Middle frontal gyrus (tissue), 1 donor: ENCODE measurements around the gene TSKU.
A peak's percentile ranks its signal among the peaks of the same experiment; 100 is the strongest.

Experiments
- DNase-seq: peaks from one replicate; pipeline ENCODE4 v3.0.0-alpha.2; 2015; ENCODE audit warnings: low spot score; ENCODE audit errors: extremely low spot score

The TSKU gene, protein sequence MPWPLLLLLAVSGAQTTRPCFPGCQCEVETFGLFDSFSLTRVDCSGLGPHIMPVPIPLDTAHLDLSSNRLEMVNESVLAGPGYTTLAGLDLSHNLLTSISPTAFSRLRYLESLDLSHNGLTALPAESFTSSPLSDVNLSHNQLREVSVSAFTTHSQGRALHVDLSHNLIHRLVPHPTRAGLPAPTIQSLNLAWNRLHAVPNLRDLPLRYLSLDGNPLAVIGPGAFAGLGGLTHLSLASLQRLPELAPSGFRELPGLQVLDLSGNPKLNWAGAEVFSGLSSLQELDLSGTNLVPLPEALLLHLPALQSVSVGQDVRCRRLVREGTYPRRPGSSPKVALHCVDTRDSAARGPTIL

DNA sequence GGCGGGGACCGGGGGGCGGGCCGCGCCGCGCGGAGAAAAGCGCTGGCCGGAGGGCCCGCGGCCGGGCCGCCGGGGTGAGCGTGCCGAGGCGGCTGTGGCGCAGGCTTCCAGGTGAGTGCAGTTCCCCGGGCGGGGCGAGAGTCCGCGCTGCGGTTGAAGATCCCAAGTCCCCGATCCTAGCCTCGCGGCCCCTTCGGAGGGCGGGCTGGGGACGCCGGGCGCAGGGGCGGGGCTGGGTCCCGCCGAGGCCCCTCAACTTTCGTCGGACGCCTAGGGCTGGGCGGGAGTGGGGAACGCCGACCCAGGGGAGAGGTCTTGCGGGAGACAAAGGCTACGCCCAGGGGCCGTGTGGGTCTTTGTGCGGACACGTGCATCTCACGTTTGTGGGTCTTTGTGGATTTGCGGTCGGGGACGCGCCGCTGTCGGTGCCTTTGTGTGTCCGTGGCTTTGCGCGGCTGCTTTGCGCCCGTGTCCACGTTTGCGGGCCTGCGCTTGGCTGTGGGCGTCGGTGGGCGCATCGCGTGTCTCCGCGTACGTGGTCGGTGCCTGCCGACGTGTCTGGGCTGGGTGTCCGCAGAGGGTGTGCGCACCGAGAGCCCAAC is at the start of gene TSKU:
TSKU (plus strand) TSS at position 63 of the 602 bp plus-strand sequence. CDS start 12,261 bp downstream, outside the sequence.
- no peak for DNase-seq

DNA sequence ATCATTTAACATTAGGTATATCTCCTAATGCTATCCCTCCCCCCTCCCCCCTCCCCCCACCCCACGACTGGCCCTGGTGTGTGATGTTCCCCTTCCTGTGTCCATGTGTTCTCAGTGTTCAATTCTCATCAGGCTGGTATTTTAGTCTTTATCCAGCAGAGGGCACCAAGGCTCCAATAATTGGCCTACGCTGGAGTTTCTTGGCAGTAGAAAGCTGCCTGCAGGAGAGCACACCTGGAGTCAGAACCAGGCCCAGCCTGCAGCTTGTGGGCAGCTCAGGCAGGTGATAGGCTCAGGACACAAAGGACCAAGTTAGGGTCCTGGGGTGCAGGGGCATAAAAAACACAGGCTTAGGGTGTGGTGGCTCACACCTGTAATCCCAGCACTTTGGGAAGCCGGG is 49.2 kb upstream of the TSKU start:
- DNase-seq, result peak; percentile 53

DNA sequence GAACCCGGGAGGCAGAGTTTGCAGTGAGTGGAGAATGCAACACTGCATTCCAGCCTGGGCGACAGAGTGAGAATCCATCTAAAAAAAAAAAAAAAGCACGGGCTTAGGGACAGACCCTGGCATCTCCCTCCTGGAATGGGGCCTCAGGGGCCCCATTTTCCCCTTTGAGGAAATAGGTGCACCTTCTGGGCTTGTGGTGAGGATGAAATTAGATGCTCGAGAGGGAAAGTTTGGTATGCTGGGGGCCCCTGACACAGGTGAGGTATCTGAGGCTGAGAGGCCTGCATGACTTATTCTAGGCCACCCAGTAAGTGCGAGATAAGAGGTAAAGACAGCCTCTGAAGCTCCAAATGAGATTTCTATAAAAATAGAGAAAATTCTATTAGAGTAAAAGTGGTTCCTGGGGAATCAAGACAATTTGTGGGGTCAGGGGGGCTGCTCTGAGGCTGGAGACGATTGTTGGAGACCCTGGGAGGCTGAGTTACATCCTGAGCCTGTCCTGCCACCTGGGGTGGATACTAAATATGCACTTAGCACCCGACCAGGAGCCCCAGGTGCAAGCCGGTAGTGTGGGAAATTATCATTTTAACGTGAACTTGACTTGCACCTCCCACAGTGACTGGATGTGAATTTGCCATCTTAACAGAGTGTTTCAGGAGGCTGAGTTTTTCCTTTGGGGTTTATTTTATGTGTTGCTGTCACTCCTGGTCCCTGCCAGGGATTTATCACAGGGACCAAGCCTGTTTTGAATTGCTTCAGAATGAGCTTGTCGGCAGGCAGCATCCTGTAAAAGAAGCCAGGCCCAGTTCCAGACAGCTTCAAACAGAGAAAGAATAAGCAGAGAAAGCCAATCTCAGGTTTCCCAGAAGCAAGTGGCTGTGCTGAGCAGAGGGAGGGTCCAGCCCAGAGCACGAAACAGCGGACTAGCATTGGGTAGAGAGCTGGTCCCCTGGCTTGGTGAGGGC is 48.4 kb upstream of the TSKU start:
- DNase-seq, result no peak

GRCh38 chr11:76735841-76736240 is 47.3 kb upstream of the TSKU start:
- no peak for DNase-seq

GRCh38 chr11:76736266-76736665 is 46.9 kb upstream of the TSKU start:
- no peak for DNase-seq

- no peak for DNase-seq
Measured at GRCh38 chr11:76736773-76737495, 46.2 kb upstream of the TSKU start.

GRCh38 chr11:76738618-76739240 is 44.4 kb upstream of the TSKU start:
- DNase-seq, result no peak

DNA sequence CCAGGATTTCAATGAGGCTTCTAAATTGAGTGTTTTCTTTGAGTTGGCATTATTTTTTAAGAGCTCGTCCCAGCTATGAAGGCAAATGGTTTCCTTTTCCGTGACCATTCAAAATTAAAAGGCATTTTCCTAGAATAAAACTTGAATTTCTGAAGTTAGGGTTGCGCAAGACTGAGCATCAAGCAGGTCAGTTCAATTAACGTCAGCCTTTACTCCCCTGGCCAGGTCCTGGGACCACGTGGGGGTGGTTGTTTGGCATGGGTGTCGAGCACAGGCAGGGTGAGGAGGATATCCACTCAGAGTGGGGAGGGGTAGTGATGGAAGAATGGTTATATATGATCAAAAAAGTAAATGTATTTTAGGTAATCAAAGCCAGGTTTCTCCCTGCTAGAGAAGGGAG is 43.4 kb upstream of the TSKU start:
- DNase-seq, result no peak

- no peak for DNase-seq
Measured at GRCh38 chr11:76740772-76741171, 42.4 kb upstream of the TSKU start.

DNA sequence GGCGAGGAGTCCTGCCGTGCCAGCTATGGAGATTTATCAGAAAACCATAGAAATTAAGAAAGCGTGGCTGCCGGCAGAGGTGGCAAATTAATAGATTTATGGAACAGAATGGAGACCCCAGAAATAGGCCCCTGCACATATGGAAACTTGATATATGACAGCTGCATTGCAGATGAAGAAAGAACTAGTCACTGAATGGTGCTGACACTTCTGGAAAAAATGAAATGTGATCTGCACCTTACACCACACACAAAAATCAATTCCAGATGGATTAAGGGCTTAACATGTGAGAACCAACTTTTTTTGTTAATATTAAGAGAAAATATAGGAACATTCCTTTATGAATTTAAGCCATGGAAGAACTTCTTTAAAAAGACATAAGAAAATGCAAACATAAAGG is 40.3 kb upstream of the TSKU start:
- no peak for DNase-seq

DNA sequence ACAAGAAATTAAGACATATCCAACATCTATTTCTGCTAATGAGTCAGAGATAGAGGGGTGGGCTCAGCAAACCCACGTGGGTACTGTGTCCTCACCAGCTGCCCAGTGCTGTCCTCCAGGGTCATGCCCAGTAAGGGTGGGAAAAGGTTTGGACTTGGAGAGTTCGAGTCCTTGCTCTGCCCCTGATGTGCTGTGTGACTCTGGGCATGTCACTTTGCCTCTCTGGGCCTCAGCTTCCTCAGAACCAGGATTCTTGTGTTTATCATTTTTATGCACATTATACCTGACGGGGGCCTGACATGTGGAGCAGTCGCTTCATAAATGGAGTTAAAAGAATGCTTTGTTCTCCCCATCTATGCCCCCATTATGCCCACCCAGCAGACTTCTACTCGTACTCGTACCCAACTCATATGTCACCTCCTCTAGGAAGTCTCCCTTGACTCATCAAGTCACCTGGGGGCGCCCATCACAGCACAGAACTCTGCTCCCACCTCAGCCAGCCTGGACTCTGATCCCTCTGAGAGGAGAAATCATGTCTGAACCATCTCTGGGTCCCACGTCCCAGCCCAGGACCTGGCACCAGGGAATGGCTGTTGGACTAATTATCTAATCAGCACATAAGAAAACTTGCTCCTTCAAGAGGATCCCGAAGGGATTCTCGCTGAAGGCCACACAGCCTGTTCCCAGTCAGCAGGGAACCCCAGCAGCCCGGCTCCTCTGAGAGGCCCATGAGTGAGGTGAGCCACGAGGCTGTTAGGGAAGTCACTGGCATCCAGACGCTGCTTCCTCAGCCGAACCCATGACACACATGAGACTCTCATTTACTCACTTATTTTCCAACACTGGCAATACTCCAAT is 38.7 kb upstream of the TSKU start:
- no peak for DNase-seq

GRCh38 chr11:76745044-76745376 is 38.1 kb upstream of the TSKU start:
- no peak for DNase-seq

DNA sequence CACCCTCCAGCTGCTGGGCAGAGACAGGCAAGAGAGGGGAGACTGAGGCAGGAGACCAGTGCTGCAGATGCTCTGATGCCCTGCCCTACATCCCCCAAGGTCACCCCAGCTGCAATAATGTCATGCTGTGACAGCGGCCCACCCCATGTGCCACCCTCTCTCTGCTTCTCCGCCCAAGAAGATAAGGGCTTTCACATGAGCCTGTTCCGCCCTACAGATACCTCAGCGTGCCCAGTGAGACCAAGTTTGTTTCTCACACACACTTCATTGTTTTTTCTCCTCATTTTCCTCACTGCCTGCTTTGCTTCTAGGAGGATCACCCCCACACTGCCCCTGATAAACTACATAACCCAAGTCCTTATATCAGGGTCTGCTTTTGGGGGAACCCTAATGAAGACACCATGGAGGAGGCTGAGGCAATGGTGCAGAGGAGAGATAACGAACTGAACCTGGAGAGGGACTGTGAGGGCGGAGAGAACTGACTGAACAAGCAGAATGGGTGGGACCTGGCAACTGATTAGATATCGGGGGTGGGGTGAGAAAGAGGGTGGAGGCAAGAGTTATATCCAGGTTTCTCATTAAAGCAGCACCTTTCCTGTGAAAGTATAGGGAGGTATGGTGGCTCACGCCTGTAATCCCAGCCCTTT is 37.5 kb upstream of the TSKU start:
- DNase-seq, result no peak

DNA sequence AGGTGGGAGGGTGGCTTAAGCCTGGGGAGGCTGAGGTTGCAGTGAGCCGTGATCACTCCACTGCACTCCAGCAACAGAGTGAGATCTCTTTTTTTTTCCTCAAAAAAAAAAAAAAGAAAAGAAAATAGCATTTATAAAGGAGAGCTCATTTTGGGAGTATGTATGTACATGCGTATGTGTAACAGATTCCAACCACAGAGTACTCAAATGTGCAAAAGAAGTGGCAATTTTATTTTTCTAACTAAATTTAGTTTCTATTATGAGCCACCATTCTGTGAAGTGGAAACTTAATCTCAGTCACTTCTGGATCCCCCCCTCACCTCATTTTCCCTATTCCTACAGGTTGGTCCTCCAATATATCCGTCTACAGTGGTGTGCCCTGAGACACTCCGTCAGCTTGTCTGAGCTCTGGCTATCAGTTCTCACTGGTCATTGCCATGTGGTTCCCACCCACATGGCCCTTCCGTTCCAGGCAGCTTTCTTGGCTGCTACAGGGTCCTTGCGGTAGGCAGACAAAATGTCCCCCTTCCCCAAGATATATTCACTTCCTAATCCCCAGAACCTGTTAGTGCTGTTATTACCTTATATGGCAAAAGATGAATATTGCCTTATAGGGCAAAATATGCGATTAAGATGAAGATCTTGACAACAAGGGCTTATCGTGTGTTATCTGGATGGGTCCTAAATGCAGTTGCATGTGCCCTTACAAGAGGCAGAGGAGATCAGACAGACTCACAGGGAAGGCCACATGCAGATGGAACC is 35.8 kb upstream of the TSKU start:
- no peak for DNase-seq

DNA sequence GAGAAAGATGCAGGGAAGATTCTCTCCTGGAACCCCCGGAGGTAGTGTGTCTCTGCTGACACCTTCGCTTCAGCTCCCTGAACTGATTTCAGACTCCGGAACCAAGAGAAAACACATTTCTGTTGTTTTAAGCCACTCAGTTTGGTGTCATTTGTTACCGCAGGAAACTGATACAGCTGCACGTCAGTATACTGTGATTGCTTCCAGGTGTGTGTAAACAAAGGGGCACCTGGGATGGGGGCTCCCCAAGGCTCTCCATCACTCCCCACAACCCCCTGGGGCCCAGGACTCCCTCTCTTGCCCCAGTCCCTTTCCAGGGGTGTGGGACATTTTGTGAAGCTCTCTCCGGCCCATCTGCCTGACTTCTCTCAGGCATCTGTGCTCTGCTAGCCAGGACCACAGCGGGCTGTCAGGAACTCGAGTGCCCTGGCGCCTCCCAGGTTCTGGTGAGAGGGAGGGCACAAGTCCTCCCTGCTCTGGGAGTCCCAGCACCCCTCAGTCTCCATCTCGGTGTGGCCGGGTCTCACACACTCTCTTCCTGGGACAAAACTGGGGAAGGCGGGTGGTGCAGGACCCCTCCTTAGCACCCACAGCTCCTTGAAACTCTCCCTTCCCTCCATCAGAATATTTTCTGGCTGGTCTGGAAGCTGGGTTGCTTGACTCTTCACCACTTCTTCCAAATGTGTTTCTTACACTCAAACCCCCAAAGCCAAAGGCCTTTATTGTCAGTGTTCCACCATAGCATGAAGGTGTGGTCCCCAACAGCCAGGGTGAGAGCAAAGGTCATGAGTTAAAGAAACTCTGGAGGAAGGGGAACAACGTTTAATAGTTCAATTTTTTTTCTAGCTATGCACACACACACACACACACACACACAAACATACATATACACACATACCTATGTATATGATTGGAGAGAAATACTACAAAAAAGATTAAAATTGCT is 35.0 kb upstream of the TSKU start:
- no peak for DNase-seq

GRCh38 chr11:76748948-76749347 is 34.2 kb upstream of the TSKU start:
- DNase-seq, result no peak

- DNase-seq, result no peak
Measured at GRCh38 chr11:76750067-76750466, 33.1 kb upstream of the TSKU start.

DNA sequence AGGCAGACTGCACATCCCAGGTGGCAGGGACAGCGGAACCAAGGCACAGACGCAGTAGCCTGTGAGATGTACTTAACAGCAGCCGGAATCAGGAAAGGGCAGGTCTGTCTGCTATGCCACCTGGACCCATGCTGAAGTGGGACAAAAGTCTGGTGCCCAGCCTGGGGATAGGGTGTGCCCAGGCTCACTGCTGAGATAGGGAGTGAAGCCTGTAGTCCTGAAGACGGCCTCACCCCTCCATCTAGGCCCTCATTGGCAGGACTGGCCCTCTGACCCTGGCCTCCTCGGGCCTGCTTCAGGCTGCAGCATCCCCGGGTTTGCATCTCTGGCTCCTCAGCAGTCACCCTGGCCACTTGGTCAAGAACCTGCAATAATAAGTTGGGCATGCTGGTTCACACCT is 32.4 kb upstream of the TSKU start:
- no peak for DNase-seq
